HepG2 (cell line): Measurements from ENCODE around the gene UNC5CL. TPM values are rescaled to one million over a fixed set of nuclear protein-coding genes. Genes with fewer than 3 reads are reported as not detected.

Experiments used
- CREB1 ChIP-seq, 2 experiments: fragments of 450-650 bp in 1 of 2; IDR thresholded peaks; 2 replicates each; pipeline ENCODE4 v1.6.1; 2016 to 2017; ENCODE audit warnings: control low read depth in 1 of 2, mild to moderate bottlenecking in 1 of 2, missing compliant biosample characterization in 1 of 2, missing genetic modification characterization in 1 of 2
- GABPB1 ChIP-seq: IDR thresholded peaks from 2 replicates; pipeline ENCODE4 v1.6.1; 2016; ENCODE audit warnings: mild to moderate bottlenecking, missing genetic modification reagents, moderate library complexity, missing compliant biosample characterization
- HNRNPK ChIP-seq: fragments of 200-400 bp; formaldehyde crosslinking; IDR thresholded peaks from 2 replicates; pipeline ENCODE4 v1.6.1; 2018; ENCODE audit warnings: low read length, low read depth, moderate library complexity, mild to moderate bottlenecking; ENCODE audit not compliant: poor library complexity, severe bottlenecking
- HOXA9 ChIP-seq: sonication (generic); formaldehyde crosslinking; IDR thresholded peaks from 2 replicates; pipeline ENCODE4 v1.8.1; 2022; ENCODE audit warnings: missing genetic modification reagents, mild to moderate bottlenecking, moderate library complexity, borderline replicate concordance
- JARID2 ChIP-seq: sonication (generic); formaldehyde crosslinking; IDR thresholded peaks from 2 replicates; pipeline ENCODE4 v1.8.1; 2023; ENCODE audit warnings: missing genetic modification reagents, inconsistent platforms; ENCODE audit not compliant: insufficient replicate concordance
- JUNB ChIP-seq: sonication (generic); formaldehyde crosslinking; IDR thresholded peaks from 2 replicates; pipeline ENCODE4 v1.8.0; 2022; ENCODE audit warnings: missing genetic modification reagents, mild to moderate bottlenecking, borderline replicate concordance
- MAFF ChIP-seq: IDR thresholded peaks from 2 replicates; pipeline ENCODE4 v1.6.1; 2011; ENCODE audit warnings: low read depth, low read length, improper control_type of control experiment
- NCOR1 ChIP-seq: fragments of 200-600 bp; sonication (generic); IDR thresholded peaks from 2 replicates; pipeline ENCODE4 v1.7.0; 2017; ENCODE audit warnings: antibody characterized with exemption, low read length, borderline replicate concordance
- NR2C2 ChIP-seq: sonication (generic); formaldehyde crosslinking; IDR thresholded peaks from 2 replicates; pipeline ENCODE4 v1.4.0; 2020; ENCODE audit warnings: missing genetic modification reagents, mild to moderate bottlenecking, moderate library complexity, borderline replicate concordance
- REL ChIP-seq: sonication (generic); formaldehyde crosslinking; conservative IDR thresholded peaks from 2 replicates; pipeline ENCODE4 v1.8.0; 2022; ENCODE audit warnings: mild to moderate bottlenecking, missing genetic modification reagents, moderate library complexity
- SPEN ChIP-seq: sonication (generic); formaldehyde crosslinking; IDR thresholded peaks from 2 replicates; pipeline ENCODE4 v1.5.1; 2020; ENCODE audit warnings: low read depth, mild to moderate bottlenecking, missing genetic modification reagents
- TCF12 ChIP-seq, 2 experiments: fragments of 450-650 bp in 1 of 2; sonication (generic) in 1 of 2; formaldehyde crosslinking in 1 of 2; IDR thresholded peaks; 2 replicates each; pipeline versions ENCODE4 v1.6.1 to v1.8.0; 2017 to 2022; ENCODE audit warnings: antibody characterized with exemption in 1 of 2, mild to moderate bottlenecking in 1 of 2, missing genetic modification reagents in 1 of 2, moderate library complexity in 1 of 2
- ZNF260 ChIP-seq: sonication (generic); formaldehyde crosslinking; IDR thresholded peaks from 2 replicates; pipeline ENCODE4 v1.4.0; 2020; ENCODE audit warnings: missing genetic modification reagents, low read depth, mild to moderate bottlenecking, borderline replicate concordance
- ZNF383 ChIP-seq: sonication (generic); formaldehyde crosslinking; IDR thresholded peaks from 2 replicates; pipeline ENCODE4 v1.4.0; 2020; ENCODE audit warnings: missing genetic modification reagents, mild to moderate bottlenecking, borderline replicate concordance
- ZNF44 ChIP-seq: sonication (generic); formaldehyde crosslinking; IDR thresholded peaks from 2 replicates; pipeline ENCODE4 v1.5.1; 2020; ENCODE audit warnings: mild to moderate bottlenecking, missing genetic modification reagents
- ZNF558 ChIP-seq: sonication (generic); formaldehyde crosslinking; IDR thresholded peaks from 2 replicates; pipeline ENCODE4 v1.9.0; 2022; ENCODE audit warnings: mild to moderate bottlenecking, missing genetic modification reagents, borderline replicate concordance
- ZNF567 ChIP-seq: sonication (generic); formaldehyde crosslinking; IDR thresholded peaks from 2 replicates; pipeline ENCODE4 v1.8.1; 2023; ENCODE audit warnings: mild to moderate bottlenecking, missing genetic modification reagents, borderline replicate concordance
- ZNF891 ChIP-seq: sonication (generic); formaldehyde crosslinking; IDR thresholded peaks from 2 replicates; pipeline ENCODE4 v1.5.0; 2020; ENCODE audit warnings: mild to moderate bottlenecking, missing genetic modification reagents
- polyA plus RNA-seq, 8 experiments: library from polyadenylated mRNA; depleted of rRNA in 3 of 8; stranded (reverse) in 7 of 8; unstranded in 1 of 8; fragments of >200 nt; fragmentation: Illumina TruSeq in 4 of 8; extraction: Trizol in 4 of 8; gene quantifications; 2 replicates each; pipeline versions ENCODE4 v1.2.1 to v1.2.3, GENCODE V29; 2011 to 2016; ENCODE audit warnings: low read depth in 4 of 8, missing spikeins in 1 of 8, mixed read lengths in 1 of 8; ENCODE audit not compliant: insufficient read depth in 1 of 8
- total RNA-seq, 5 experiments: library from RNA; depleted of rRNA; stranded (reverse); fragments of >200 nt; fragmentation: Illumina TruSeq; extraction: Trizol; gene quantifications; 2 replicates each; pipeline ENCODE4 v1.2.3, GENCODE V29; 2016; ENCODE audit warnings: low read depth in 1 of 5
- TF ChIP-seq, protein P1 (sequence below): conservative IDR thresholded peaks from 2 replicates; pipeline ENCODE4 v1.6.1; 2018; ENCODE audit warnings: missing genetic modification reagents
- TF ChIP-seq, protein P2 (sequence below): sonication (generic); formaldehyde crosslinking; IDR thresholded peaks from 2 replicates; pipeline ENCODE4 v1.8.0; 2022; ENCODE audit warnings: missing genetic modification reagents, mild to moderate bottlenecking, inconsistent platforms, borderline replicate concordance
- TF ChIP-seq, protein P3 (sequence below): sonication (generic); formaldehyde crosslinking; IDR thresholded peaks from 2 replicates; pipeline ENCODE4 v1.5.0; 2020; ENCODE audit warnings: mild to moderate bottlenecking, missing genetic modification reagents, borderline replicate concordance

The UNC5CL gene
- total and polyA plus RNA-seq, 2 of the 13 experiments (the other 11 are each of a cell fraction or from before 2014, with no cell fraction given), result 2.4 to 2.5 TPM

- TF ChIP-seq, protein P1, sequence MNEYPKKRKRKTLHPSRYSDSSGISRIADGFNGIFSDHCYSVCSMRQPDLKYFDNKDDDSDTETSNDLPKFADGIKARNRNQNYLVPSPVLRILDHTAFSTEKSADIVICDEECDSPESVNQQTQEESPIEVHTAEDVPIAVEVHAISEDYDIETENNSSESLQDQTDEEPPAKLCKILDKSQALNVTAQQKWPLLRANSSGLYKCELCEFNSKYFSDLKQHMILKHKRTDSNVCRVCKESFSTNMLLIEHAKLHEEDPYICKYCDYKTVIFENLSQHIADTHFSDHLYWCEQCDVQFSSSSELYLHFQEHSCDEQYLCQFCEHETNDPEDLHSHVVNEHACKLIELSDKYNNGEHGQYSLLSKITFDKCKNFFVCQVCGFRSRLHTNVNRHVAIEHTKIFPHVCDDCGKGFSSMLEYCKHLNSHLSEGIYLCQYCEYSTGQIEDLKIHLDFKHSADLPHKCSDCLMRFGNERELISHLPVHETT, result 0 out of 2 replicates have a peak, but pooled peaks have one; percentile 19
- TF ChIP-seq CREB1 (IDR thresholded peaks at IDR 0.05), result no peak
- peak; percentile 64 for TF ChIP-seq CREB1 (CRISPR knock-in tag; IDR thresholded peaks at IDR 0.05)
- TF ChIP-seq ZNF383 (CRISPR knock-in tag), result peak; percentile 53; the same call in 1 of the 2 replicates
- TF ChIP-seq TCF12 (IDR thresholded peaks at IDR 0.05), result no peak
- no peak for TF ChIP-seq TCF12 (CRISPR knock-in tag; IDR thresholded peaks at IDR 0.05)
- TF ChIP-seq GABPB1, result no peak
- peak; percentile 8; the same call in 1 of the 2 replicates for TF ChIP-seq NR2C2 (CRISPR knock-in tag)
- TF ChIP-seq HOXA9 (CRISPR knock-in tag), result no peak
- TF ChIP-seq SPEN (CRISPR knock-in tag), result 0 out of 2 replicates have a peak, but pooled peaks have one; percentile 3
- TF ChIP-seq MAFF, result 0 out of 2 replicates have a peak, but pooled peaks have one; percentile 42
- peak; percentile 46; the same call in 1 of the 2 replicates for TF ChIP-seq NCOR1
- no peak for TF ChIP-seq ZNF44 (CRISPR knock-in tag)
- peak; percentile 99 for TF ChIP-seq JUNB (CRISPR knock-in tag)
- no peak for TF ChIP-seq JARID2
- no peak for TF ChIP-seq REL
- TF ChIP-seq ZNF891 (CRISPR knock-in tag), result no peak
- no peak for TF ChIP-seq ZNF260
- no peak for TF ChIP-seq HNRNPK
- no peak for TF ChIP-seq ZNF567 (CRISPR knock-in tag)
- TF ChIP-seq, protein P2, sequence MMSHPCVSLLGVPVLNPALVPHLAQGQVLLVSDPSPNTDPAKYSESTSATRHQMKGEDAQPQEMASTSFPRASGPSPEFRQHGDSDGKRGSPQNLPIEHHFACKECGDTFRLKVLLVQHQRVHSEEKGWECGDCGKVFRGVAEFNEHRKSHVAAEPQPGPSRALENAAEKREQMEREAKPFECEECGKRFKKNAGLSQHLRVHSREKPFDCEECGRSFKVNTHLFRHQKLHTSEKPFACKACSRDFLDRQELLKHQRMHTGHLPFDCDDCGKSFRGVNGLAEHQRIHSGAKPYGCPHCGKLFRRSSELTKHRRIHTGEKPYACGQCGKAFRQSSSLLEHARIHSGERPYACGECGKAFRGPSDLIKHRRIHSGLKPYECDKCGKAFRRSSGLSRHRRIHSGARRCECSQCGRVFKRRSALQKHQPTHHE, result peak; percentile 70; the same call in 1 of the 2 replicates
- TF ChIP-seq, protein P3, sequence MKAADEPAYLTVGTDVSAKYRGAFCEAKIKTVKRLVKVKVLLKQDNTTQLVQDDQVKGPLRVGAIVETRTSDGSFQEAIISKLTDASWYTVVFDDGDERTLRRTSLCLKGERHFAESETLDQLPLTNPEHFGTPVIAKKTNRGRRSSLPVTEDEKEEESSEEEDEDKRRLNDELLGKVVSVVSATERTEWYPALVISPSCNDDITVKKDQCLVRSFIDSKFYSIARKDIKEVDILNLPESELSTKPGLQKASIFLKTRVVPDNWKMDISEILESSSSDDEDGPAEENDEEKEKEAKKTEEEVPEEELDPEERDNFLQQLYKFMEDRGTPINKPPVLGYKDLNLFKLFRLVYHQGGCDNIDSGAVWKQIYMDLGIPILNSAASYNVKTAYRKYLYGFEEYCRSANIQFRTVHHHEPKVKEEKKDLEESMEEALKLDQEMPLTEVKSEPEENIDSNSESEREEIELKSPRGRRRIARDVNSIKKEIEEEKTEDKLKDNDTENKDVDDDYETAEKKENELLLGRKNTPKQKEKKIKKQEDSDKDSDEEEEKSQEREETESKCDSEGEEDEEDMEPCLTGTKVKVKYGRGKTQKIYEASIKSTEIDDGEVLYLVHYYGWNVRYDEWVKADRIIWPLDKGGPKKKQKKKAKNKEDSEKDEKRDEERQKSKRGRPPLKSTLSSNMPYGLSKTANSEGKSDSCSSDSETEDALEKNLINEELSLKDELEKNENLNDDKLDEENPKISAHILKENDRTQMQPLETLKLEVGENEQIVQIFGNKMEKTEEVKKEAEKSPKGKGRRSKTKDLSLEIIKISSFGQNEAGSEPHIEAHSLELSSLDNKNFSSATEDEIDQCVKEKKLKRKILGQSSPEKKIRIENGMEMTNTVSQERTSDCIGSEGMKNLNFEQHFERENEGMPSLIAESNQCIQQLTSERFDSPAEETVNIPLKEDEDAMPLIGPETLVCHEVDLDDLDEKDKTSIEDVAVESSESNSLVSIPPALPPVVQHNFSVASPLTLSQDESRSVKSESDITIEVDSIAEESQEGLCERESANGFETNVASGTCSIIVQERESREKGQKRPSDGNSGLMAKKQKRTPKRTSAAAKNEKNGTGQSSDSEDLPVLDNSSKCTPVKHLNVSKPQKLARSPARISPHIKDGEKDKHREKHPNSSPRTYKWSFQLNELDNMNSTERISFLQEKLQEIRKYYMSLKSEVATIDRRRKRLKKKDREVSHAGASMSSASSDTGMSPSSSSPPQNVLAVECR (CRISPR knock-in tag), result no peak
- TF ChIP-seq ZNF558 (CRISPR knock-in tag), result no peak
These were observed 41.6 kb downstream of the UNC5CL start (continued) for GRCh38 chr6:40997234-40997957.
